Measurements from ENCODE around the gene RASSF3.
"Not testable (repeated sequence)": the region's sequence is repeated elsewhere in the genome, so short reads cannot be mapped to it uniquely, and the experiment has no call there.

The RASSF3 gene, protein sequence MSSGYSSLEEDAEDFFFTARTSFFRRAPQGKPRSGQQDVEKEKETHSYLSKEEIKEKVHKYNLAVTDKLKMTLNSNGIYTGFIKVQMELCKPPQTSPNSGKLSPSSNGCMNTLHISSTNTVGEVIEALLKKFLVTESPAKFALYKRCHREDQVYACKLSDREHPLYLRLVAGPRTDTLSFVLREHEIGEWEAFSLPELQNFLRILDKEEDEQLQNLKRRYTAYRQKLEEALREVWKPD

DNA sequence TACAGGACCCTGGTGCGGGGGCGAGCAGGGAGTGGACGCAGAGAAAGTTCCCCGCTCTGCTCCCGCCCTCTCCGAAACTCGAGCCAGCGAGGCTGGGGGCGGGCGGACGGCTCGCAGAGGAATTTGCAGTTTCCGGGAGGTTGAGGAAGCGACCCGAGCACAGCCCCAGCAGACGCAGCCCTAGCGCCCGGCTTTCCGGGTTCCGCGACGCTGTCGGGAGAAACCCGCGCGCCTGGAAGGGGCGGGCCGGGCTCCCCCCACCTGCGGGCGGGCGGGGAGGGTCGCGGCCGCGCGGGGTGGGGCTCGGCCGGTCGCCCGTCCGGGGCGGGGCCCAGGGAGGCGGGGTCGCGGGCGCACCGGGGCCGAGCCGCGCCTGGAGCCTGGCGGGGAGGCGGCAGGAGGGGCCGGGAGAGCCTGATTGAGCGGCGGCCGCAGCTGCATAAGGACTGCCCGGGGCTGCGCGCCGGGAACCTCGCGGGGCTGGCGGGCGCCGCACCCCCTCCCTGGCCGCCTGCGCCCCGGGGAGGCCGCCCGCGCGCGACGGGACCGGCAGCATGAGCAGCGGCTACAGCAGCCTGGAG, at the start of gene RASSF3:
RASSF3 (plus strand) TSS at position 417 of the 581 bp plus-strand sequence; CDS start at position 555, 138 bp downstream.
- DNase-seq (ENCODE audit: low read depth) = no peak

DNA sequence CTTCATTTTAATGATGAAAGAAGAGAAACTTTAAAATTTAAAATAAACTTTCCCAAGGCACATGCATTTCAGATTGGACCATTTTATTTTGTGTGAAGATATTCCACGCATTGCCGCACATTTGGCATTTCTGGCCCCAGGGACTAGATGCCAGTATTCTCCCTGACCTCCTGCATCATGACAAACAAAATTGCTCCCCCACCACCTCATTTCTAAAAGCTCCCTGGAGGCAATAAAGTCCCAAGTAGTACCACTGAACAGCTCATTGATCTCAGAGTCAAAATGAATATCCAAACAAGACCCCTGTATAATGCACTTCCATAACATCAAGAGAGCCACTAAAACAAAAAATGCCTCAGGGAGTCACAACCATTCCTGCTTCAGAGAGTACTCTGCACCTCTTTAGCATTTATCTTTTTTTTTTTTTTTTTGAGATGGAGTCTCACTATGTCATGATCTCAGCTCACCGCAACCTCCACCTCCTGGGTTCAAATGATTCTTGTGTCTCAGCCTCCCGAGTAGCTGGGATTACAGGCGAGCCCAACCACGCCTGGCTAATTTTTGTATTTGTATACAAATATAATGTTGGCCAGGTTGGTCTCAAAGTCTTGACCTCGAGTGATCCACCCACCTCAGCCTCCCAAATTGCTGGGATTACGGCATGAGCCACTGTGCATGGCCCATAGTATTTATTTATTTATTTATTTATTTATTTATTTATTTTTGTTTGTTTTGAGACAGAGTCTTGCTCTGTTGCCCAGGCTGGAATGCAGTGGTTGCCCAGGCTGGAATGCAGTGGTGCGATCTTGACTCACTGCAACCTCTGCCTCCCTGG, 48.8 kb upstream of the RASSF3 start:
- no peak for DNase-seq (ENCODE audit: low read depth)

DNA sequence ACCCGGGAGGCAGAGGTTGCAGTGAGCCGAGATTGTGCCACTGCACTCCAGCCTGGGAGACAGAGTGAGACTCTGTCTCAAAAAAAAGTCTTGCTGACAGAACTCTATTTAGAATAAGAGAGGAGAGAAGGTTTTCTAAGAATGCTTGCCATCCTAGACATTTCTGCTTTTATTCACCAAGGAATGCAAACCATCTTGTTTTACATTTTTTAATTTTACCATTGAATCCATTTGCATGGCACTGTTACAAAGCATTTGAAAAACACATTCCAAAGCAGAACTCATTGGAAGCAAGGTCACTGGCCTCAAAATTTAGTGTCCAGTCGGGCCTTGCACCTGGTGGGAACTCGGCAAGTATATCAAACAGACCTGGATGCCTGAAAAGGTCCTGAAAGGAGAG, 44.2 kb upstream of the RASSF3 start:
- no peak for DNase-seq (ENCODE audit: low read depth)

DNA sequence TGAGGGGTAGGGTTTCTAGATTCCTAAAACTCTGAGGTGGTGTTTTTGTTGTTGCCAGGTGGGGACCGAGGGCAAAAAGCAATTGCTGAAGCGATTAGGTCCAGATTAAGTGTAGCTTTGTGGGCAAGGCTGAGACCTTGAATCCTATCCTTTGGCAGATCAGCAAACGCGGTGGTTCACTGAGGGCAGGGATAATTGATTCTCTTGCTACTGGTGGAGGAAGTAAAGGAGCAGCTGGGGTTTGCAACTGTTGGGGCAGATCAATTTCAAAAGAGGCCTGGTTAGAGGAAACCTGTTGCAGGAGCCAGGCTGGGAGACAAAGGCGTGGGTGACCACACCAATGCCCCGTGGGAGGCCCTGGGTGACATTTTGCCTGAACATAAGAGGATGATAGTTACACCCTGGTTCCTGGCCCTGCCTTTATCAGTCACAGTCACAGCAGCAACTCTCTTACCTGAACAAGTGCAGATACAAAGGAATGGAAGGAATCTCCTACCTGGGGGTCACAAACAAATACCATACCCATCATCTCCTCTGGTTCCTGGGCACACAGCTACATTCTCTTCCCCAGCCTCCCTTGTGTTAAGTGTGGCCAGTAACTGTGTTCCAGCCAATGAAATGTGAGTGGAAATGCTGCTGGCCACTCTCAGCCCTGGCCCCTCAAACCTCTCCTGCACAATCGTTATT, 43.3 kb upstream of the RASSF3 start:
- no peak for DNase-seq (ENCODE audit: low read depth)

DNA sequence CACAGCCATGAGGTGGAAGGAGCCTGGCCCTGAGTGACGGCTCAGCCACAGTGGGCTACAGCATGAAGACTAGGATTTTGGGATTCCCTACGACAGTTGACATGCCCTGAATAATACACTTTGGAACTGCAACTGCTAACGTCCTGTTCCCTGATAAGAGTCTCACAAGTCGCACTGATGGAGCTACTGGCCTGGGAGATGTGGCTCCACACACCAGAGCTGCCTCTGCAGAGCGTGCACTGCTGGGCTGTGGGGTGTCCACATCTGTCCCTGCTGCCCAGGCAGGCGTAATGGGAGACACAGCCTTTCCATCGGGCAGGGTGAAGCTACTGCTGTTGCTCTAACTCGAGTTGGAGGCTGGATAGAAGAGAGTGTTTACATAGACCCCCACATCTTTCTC, 42.7 kb upstream of the RASSF3 start:
- DNase-seq (ENCODE audit: low read depth) = no peak

DNA sequence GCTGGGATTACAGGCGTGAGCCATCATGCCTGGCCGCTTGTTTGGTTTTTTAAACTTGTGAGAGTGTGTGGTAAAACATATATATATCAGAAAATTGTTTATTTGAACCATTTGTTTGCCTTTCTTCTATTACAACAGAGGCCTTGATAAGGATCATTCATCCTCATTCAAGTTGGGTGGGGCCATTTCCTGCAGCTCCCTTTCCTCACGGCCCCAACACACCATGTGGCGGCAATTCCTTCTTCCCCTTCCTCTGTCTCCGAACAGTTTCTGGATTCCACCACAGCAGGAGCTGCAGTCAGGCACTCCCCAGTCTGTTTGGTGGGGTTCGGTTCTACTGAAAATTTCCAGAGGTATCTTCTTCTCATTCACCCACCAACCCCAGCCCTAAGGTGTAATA, 42.0 kb upstream of the RASSF3 start:
- DNase-seq (ENCODE audit: low read depth) = no peak

DNA sequence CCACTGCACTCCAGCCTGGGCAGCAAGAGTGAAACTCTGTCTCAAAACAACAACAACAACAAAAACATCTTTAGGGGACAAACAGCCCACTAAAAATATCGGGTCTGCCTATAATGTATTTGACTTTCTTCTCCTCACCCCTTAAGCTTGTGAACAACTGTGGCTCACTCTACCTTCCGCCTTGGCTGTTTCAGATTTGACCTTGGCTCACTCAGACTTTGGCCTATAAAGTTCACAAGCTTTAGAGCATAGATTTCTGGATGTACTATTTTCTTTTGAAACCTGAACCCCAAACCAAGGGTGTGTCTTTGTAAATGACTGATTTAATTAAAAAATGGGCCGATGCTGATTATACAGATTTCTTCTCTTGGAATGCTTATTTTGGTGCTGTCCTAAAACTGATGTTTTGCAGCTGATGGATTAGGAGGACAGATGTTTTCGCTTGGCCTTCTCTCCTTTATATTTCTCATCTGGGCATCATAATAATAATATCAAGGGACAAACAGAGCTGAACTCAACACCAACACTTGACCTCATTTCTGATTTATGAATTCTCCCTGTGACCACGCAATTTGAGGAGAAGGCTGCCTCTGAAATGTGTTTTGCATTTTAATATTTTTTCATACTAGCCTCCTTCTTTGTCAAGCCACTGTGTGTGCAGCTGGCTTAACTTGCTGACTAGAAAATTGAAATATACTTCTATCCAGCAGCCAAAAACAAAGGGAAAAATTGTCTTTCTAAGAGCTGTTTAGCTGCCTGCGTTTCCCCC, 40.2 kb upstream of the RASSF3 start:
- DNase-seq (ENCODE audit: low read depth) = no peak

DNA sequence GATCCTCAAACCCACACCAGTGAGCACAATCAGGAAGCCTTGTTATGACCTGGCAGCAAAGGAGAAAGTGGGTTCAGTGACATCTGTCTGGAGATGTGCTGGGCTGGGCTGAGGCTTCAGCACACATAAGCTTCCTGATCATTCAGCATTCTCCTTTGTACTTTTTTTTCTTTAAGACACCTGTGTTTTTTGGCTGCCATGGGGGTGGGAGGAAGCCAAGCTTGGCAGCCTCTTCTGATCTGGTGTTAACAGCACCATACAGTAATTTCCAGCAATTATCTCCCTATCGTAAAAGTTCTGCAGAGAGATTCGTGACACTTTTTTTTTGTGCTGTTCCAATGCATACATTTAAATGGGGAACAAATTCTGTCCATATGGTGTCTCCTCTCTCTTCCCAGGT, 38.9 kb upstream of the RASSF3 start:
- DNase-seq (ENCODE audit: low read depth) = no peak

DNA sequence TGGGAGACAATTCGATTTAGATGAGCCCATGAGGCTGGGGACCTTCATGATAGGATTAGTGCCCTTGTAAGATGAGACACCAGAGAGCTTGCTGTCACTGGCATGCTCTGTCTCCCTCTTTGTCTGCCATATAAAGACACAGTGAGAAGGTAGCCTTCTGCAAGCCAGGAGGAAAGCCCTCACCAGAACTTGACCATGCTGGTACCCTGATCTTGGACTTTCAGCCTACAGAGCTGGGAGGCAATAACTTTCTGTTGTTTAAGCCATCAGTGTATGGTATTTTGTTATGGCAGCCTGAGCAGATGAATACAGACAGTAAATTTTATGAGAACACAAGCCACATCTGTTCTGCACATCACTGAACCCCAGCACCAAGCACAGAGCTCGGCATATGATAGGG, 38.1 kb upstream of the RASSF3 start:
- no peak for DNase-seq (ENCODE audit: low read depth)

DNA sequence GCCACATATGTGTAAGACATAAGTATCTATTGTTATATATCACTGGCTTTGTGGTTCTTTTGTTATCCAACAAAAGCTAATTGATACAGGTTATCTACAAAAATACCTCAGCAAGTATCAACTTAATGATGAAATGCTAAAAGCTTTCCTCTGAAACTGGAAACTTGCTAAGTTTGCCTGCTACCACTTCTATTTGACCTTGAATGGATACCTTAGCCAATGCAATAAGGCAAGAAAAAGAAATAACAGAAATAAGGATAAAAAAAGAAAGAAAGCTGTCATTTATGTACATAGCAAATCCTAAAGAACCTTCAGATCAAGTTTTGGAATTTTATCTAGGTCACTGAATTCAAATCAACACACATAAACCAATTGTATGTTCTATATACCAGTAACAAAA, 35.5 kb upstream of the RASSF3 start:
- DNase-seq (ENCODE audit: low read depth) = no peak

DNA sequence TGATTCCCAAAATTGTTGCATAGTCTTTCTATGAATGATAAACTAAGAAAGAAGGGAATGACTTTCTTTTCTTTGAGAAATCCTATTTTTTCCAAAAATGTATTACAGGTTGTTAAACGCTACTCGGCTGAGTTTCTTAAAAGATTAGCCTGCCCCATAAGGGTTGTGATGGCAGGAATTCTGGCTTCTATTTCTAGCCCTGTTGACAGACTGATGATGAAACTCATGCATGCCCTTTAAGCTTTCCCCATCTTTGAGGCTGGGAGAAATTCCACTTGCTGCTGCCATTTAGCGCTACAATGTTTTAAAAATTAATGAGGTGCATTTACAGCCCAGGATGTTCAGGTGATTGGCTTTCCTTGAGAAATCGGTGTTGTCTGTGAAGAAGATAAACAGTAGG, 33.2 kb upstream of the RASSF3 start:
- DNase-seq (ENCODE audit: low read depth) = no peak

DNA sequence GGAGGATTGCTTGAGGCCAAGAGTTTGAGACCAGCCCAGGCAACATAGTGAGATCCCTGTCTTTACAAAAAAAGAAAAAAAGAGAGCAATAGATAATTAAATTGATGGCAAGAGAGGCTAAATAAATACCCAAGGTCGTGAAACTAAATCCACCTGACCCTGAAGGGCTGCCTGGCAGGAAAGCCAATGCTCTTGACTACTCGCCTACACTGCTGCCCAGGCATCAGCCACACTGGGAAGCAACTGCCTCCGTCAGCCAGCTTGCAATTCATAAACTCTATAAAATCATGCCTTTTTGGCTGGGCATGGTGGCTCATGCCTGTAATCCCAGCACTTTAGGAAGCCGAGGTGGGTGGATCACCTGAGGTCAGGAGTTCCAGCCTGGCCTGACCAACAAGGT, 31.7 kb upstream of the RASSF3 start:
- no peak for DNase-seq (ENCODE audit: low read depth)

DNA sequence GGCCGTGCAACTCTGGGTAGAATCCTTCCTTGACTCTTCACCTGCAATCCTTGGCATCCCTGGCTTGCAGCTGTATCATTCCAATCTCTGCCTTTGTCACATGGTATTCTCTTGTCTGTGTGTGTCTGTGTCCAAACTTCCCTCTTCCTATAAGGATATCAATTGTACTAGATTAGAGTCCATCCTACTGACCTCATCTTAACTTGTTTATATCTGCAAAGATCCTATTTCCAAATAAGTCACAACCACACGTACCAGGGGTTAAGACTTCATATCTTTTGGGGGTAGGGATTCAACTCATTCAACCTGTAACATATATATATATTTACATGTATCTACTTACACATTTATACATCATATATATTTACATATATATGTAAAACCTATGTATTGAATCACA, 29.6 kb upstream of the RASSF3 start:
- no peak for DNase-seq (ENCODE audit: low read depth)

DNA sequence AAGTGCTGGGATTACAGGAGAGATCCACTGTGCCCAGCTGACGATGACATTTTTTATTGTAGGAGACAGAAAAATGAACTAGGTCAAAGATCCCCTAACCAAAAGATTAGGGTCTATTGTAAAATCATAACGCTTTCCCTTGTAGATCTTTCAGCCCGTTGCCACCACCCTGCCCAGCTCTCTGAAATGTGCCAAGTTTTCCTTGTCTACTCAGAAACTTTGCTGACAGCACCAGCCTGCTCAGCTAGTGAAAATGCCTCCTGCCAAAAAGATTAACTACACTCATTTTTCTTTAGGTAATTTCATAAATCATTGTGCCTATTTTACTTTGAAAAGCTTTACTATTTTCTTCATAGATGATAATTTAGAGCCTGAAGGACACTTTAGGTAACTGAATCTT, 28.2 kb upstream of the RASSF3 start:
- no peak for DNase-seq (ENCODE audit: low read depth)

DNA sequence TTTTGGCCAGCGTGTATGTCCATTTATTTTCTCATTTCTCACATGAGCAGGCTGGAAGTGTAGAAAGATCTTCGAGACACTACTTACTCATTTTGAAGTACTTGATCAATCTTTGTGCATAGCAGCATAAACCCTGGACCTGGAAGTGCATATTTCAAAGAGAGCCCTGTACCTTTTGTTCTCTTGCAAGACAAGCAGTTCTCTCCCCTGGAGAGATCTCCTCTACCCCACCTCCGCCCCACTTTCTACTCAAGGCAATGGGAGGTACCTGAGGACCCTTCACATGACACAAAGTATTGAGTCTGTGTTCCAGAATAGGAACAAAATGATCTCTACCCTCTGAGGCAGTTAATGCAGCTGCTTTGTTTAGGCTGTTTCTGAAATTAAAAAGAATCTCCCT, 27.4 kb upstream of the RASSF3 start:
- no peak for DNase-seq (ENCODE audit: low read depth)

DNA sequence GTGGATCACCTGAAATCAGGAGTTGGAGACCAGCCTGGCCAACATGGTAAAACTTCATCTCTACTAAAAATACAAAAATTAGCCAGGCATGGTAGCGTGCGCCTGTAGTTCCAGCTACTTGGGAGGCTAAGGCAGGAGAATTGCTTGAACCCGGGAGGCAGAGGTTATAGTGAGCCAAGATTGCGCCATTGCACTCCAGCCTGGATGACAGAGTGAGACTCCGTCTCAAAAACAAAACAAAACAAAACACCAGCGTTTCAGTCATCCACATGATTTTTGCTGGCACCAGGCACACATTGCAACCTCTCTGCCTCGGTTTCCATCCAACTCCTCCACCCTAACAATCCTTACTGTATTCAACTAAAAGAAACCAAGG, 26.9 kb upstream of the RASSF3 start:
- not testable (repeated sequence) for DNase-seq (ENCODE audit: low read depth)

DNA sequence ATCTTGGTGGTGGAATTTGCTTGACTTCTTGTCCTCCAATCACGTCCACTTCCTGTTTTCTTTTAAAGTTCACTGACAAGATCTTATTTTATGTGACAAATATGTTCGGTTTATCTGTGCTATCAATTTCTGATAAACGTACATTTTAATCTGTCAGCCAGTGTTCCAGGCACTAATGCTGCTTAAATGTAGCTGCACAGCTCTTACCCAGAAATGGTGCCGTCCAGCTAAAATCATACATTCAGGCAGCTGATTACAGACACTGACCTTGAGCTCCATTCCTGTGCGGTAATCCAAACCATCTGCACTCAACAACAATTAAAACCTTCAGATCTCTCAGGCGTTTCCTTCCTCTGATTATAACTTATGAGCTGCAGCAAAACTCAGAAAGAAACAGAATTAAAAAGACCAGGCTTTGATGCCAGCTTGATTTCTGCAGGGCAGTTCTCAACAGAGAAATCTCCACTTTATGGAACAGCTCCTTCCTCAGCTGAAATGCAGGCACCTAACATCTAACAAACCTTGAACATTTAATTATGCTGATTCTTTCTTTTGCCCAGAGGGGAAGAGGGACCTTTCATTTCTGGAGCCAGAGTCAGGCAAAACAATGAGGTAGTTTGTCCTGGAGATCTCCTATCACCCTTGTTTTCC, 26.4 kb upstream of the RASSF3 start:
- DNase-seq (ENCODE audit: low read depth) = no peak

DNA sequence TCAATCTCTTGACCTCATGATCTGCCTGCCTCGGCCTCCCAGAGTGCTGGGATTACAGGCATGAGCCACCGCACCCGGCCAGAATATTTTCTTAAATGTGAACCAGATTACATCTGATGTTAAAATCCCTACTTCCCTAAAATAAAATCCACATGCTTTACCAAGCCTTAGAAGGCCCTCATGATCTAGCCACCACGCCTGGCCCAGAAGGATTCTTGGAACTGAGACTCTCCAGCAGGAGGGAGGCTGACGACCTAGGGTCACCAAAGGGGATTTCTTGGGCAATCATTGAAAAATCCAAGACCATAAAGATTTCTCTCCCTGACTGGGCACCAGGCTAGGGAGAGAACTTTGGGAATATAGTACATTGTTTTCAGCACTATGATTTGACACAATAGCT, 25.2 kb upstream of the RASSF3 start:
- DNase-seq (ENCODE audit: low read depth) = no peak

DNA sequence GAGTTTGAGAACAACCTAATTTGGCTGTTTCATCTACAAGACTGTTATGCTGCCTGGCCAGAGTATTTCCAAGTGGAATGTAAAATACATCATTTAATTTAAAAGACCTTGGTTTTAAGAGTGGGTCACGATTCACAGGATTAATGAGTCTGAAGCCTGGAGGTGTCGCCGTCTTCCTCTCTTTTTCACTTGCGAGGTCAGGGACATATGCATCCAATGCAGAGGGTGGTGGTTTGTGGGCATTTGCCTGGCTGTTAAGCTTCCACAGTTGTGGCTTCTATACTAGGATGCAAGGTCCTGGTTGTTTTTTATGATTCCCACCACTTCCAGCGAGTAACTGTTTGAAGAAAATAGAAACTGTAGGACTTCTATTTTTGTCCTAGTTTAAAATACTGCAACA, 22.8 kb upstream of the RASSF3 start:
- DNase-seq (ENCODE audit: low read depth) = no peak

DNA sequence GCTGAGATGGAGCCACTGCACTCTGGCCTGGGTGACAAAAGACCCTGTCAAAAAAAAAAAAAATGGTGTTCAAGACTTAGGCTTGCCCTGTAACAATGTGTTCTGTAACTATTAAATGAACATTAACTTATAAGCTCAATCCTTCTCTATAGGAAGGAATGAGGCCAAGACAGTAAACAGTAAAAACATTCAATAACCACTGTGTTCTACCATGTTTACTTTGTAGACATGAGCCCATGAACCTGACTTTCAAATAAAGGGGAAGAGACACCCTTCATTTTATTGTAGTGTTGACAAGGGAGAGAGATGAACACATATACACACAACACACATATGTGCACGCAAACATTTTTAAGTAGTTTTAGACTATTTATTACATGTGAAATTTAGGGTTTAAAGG, 20.1 kb upstream of the RASSF3 start:
- DNase-seq (ENCODE audit: low read depth) = no peak

Data from GM04504 (cell line).